Measurements from ENCODE around the gene SFT2D3. TPM values are rescaled to one million over a fixed set of nuclear protein-coding genes. Genes with fewer than 3 reads are reported as not detected.

The SFT2D3 gene
- total RNA-seq, 1 donor from 2014 or later, result 4.9 TPM

DNA sequence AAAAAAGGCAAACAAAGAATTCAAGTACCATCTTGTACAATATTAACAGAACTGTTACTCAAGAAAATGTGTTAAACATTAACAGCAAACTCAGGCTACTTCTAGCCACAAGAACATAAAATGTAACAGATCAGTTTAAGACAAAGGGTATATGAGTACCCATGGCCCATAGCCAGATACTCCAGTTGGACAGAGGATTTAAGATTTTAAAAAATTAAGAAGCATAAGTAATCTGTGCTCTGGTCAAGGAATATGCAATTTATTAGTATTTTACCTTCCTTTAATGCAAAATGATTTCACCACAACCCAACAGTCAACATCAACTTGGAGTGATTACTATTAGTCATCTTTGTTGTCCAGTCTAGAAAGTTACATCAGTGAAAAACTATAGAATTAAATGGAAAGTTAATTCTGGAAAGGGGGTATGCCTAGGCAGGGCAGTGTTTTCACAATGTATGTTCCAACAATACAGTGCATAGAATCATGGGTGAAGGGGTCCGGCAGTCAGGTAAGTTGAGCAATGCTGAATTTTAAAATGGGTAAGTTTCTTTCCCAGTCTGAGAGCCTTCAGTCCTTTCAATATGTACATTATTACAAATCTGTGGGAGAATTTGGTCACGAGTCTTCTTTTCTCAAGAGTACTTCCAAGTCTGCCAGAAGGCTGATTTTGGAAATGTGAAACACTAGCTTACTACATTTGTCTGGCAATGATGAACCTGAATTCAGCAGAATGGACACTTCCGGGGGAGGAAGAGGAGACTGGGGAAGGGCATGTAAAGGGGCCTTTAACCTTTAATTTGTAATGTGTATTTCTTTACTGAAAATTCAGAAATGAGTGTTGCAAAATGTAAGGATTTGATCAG lies 34.5 kb downstream of the SFT2D3 start:
- no peak for DNase-seq (ENCODE audit: low spot score)
- Mint-ChIP-seq H3K36me3 (ENCODE audit: low read depth, unreplicated experiment) (peaks cover 3% of the 10 kb centered on the region), H3K27ac (ENCODE audit: unreplicated experiment) (no peak overlapping the region), H3K27me3 (ENCODE audit: unreplicated experiment) (peaks cover 2% of the 10 kb centered on the region), H3K4me3 (ENCODE audit: unreplicated experiment) (no peak overlapping the region), H3K9me3 (ENCODE audit: unreplicated experiment) (no peaks in the 10 kb centered on the region), H3K4me1 (ENCODE audit: unreplicated experiment) (no peaks in the 10 kb centered on the region)
- TF ChIP-seq, protein P1, sequence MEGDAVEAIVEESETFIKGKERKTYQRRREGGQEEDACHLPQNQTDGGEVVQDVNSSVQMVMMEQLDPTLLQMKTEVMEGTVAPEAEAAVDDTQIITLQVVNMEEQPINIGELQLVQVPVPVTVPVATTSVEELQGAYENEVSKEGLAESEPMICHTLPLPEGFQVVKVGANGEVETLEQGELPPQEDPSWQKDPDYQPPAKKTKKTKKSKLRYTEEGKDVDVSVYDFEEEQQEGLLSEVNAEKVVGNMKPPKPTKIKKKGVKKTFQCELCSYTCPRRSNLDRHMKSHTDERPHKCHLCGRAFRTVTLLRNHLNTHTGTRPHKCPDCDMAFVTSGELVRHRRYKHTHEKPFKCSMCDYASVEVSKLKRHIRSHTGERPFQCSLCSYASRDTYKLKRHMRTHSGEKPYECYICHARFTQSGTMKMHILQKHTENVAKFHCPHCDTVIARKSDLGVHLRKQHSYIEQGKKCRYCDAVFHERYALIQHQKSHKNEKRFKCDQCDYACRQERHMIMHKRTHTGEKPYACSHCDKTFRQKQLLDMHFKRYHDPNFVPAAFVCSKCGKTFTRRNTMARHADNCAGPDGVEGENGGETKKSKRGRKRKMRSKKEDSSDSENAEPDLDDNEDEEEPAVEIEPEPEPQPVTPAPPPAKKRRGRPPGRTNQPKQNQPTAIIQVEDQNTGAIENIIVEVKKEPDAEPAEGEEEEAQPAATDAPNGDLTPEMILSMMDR (IDR thresholded peaks at IDR 0.05; ENCODE audit: unreplicated experiment), result no peak

DNA sequence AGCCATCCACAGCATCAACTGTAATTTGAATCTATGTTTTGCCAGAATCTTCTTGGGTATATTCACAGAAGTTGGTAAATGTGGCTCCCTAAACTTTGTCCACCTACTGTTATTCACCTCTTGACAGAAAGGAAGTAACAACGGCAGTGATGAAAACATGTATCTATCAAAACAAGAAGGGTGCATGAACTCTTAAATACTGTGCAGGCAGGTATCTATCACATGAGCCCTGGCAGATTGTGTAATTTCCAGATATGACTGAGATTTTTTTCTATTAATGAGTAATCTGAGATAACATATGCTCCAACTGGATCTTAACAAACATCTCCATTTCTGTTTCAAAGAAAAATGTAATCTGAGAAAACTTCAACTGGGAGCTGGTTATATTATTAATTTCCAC lies 36.6 kb downstream of the SFT2D3 start:
- Mint-ChIP-seq H3K27ac (ENCODE audit: unreplicated experiment) (no peak overlapping the region), H3K4me1 (ENCODE audit: unreplicated experiment) (peaks cover 9% of the 10 kb centered on the region), H3K36me3 (ENCODE audit: low read depth, unreplicated experiment) (no peaks in the 10 kb centered on the region), H3K9me3 (ENCODE audit: unreplicated experiment) (no peaks in the 10 kb centered on the region), H3K4me3 (ENCODE audit: unreplicated experiment) (no peak overlapping the region), H3K27me3 (ENCODE audit: unreplicated experiment) (peaks cover 2% of the 10 kb centered on the region)
- TF ChIP-seq, protein P1 (IDR thresholded peaks at IDR 0.05; ENCODE audit: unreplicated experiment), result no peak
- DNase-seq (ENCODE audit: low spot score), result no peak

DNA sequence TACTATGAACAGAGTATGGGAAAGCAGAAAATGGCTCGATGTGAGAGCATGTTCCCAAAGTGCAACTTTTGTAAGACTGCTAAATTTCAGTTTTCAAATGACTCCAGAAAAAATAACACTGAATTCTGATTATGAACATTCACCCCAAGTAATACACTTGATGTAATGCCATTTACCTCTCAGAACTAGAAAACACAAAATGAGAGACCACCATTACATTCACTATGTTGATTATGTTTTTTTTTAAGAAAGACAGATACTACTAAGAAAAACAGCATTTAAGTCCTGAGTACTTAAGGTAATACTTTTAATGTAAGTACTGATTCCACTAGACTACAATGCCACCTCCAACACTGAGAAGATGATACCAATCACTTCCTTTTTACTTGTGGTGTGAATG lies 38.5 kb downstream of the SFT2D3 start:
- DNase-seq (ENCODE audit: low spot score), result no peak
- H3K27ac Mint-ChIP-seq (ENCODE audit: unreplicated experiment), result no peak overlapping the region
- H3K27me3 Mint-ChIP-seq (ENCODE audit: unreplicated experiment), result peaks cover 2% of the 10 kb centered on the region
- H3K4me3 Mint-ChIP-seq (ENCODE audit: unreplicated experiment), result no peak overlapping the region
- H3K9me3 Mint-ChIP-seq (ENCODE audit: unreplicated experiment), result no peaks in the 10 kb centered on the region
- H3K36me3 Mint-ChIP-seq (ENCODE audit: low read depth, unreplicated experiment), result no peaks in the 10 kb centered on the region
- peaks cover 9% of the 10 kb centered on the region for H3K4me1 Mint-ChIP-seq (ENCODE audit: unreplicated experiment)
- TF ChIP-seq, protein P1 (IDR thresholded peaks at IDR 0.05; ENCODE audit: unreplicated experiment), result no peak

DNA sequence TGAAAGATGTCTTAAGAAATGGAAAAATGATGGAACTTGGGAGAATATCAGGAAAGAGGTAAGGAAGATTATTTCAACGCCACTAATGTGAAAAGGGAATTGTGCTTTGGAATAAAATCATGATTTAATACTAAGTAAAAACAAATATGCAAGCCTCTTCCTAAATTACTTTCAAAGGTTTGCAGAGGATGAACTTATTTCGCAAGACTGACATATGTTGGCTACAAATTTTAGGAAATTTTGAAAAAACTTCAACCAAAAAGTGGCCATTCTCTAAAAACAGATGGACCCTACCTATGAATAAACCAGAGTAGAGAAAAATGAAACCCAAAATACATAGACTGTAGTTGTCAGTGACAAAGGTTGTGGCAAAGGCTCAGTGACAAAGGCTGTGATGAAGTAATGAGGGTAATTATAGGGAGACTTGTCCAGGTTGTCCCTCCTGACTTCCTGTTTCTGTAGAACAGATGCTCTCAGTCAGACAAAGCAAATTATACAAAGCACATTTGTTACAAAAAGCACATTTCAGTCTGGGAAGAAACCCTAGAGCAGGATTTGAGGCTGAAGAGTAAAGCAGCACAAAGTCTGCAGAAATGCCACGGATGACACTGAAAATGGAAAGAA lies 39.5 kb downstream of the SFT2D3 start:
- no peak overlapping the region for H3K4me3 Mint-ChIP-seq (ENCODE audit: unreplicated experiment)
- H3K27me3 Mint-ChIP-seq (ENCODE audit: unreplicated experiment), result peaks cover 2% of the 10 kb centered on the region
- peaks cover 9% of the 10 kb centered on the region for H3K4me1 Mint-ChIP-seq (ENCODE audit: unreplicated experiment)
- TF ChIP-seq, protein P1 (IDR thresholded peaks at IDR 0.05; ENCODE audit: unreplicated experiment), result no peak
- H3K9me3 Mint-ChIP-seq (ENCODE audit: unreplicated experiment), result no peaks in the 10 kb centered on the region
- H3K36me3 Mint-ChIP-seq (ENCODE audit: low read depth, unreplicated experiment), result no peaks in the 10 kb centered on the region
- DNase-seq (ENCODE audit: low spot score), result no peak
- peak overlapping the region; percentile 1 for H3K27ac Mint-ChIP-seq (ENCODE audit: unreplicated experiment)

Measured in endothelial cell (in vitro differentiated cells).